GM23248 (cell line): ENCODE data around the gene PEX10. TPM values are rescaled to one million over a fixed set of nuclear protein-coding genes. Genes with fewer than 3 reads are reported as not detected.

ENCODE experiments used
- DNase-seq: peaks from one replicate; pipeline ENCODE4 v3.0.0-alpha.2; 2015
- H2AFZ ChIP-seq: fragments of 200-600 bp; sonication (generic); 2 replicates; pipeline ENCODE4 v1.6.1; 2016; ENCODE audit warnings: antibody characterized with exemption
- H3F3A ChIP-seq: fragments of 200-600 bp; sonication (generic); 2 replicates; pipeline ENCODE4 v1.6.1; 2016; ENCODE audit warnings: mild to moderate bottlenecking, antibody characterized with exemption, mixed run types; ENCODE audit not compliant: insufficient read depth
- H3K27ac ChIP-seq: fragments of 200-600 bp; sonication (generic); 2 replicates; pipeline ENCODE4 v1.5.1; 2016; ENCODE audit warnings: mild to moderate bottlenecking
- H3K27me3 ChIP-seq: fragments of 200-600 bp; sonication (generic); replicated peaks from 2 replicates; pipeline ENCODE4 v1.6.1; 2016; ENCODE audit warnings: mild to moderate bottlenecking; ENCODE audit not compliant: insufficient read depth
- H3K36me3 ChIP-seq: fragments of 200-600 bp; sonication (generic); 2 replicates; pipeline ENCODE4 v1.6.1; 2016; ENCODE audit warnings: low read depth, mild to moderate bottlenecking
- H3K4me1 ChIP-seq: fragments of 200-600 bp; sonication (generic); 2 replicates; pipeline ENCODE4 v1.6.1; 2016; ENCODE audit warnings: mild to moderate bottlenecking; ENCODE audit not compliant: insufficient read depth
- H3K4me2 ChIP-seq: fragments of 200-600 bp; sonication (generic); one replicate; pipeline ENCODE4 v1.6.1; 2016; ENCODE audit warnings: mild to moderate bottlenecking; ENCODE audit not compliant: unreplicated experiment
- H3K4me3 ChIP-seq: fragments of 200-600 bp; sonication (generic); 2 replicates; pipeline ENCODE4 v1.5.1; 2016; ENCODE audit warnings: mild to moderate bottlenecking
- H3K79me2 ChIP-seq: fragments of 200-600 bp; sonication (generic); 2 replicates; pipeline ENCODE4 v1.6.1; 2016; ENCODE audit warnings: mild to moderate bottlenecking; ENCODE audit not compliant: insufficient read depth
- H3K9ac ChIP-seq: fragments of 200-600 bp; sonication (generic); 2 replicates; pipeline ENCODE4 v1.6.1; 2016; ENCODE audit warnings: mild to moderate bottlenecking
- H3K9me2 ChIP-seq: fragments of 200-600 bp; sonication (generic); 2 replicates; pipeline ENCODE4 v1.6.1; 2016; ENCODE audit warnings: mixed run types, mild to moderate bottlenecking, moderate library complexity; ENCODE audit not compliant: insufficient read depth
- H3K9me3 ChIP-seq: fragments of 200-600 bp; sonication (generic); one replicate; pipeline ENCODE4 v1.6.1; 2017; ENCODE audit warnings: low read depth
- H4K20me1 ChIP-seq: fragments of 200-600 bp; sonication (generic); 2 replicates; pipeline ENCODE4 v1.6.0; 2016; ENCODE audit not compliant: insufficient read depth
- EZH2 ChIP-seq: fragments of 200-600 bp; sonication (generic); IDR thresholded peaks from 2 replicates; pipeline ENCODE4 v1.6.1; 2018; ENCODE audit warnings: antibody characterized with exemption, mild to moderate bottlenecking; ENCODE audit not compliant: insufficient read depth, poor library complexity, severe bottlenecking
- EZH2phosphoT487 ChIP-seq: fragments of 200-600 bp; sonication (generic); IDR thresholded peaks from 2 replicates; pipeline ENCODE4 v1.6.1; 2018; ENCODE audit warnings: antibody characterized with exemption, moderate library complexity, mild to moderate bottlenecking, low read depth; ENCODE audit not compliant: insufficient read depth
- WGBS, 2 experiments: methylation state at CpG; one replicate each; pipeline ENCODE4 v1.1.6; 2015 to 2017; ENCODE audit warnings: low lambda C conversion rate in 2 of 2, low coverage in 1 of 2; ENCODE audit errors: missing lambda C conversion rate in 2 of 2; 5-methylcytosine and 5-hydroxymethylcytosine counted together
- in situ Hi-C: fragments of 300-500 bp; cut with MboI; formaldehyde crosslinking; loops from 2 replicates; pipeline ENCODE4 v1.15.0; 2020
- polyA plus RNA-seq: library from polyadenylated mRNA; unstranded; fragments of >200 nt; fragmentation: Nextera tagmentation; extraction: Ambion mirVana; gene quantifications from 2 replicates; pipeline ENCODE4 v1.2.1, GENCODE V29; 2016
- total RNA-seq: library from RNA; depleted of rRNA; stranded (reverse); fragments of >200 nt; shearing (Covaris generic); gene quantifications from 2 replicates; pipeline ENCODE4 v1.2.3, GENCODE V29; 2014

PEX10 gene
- total and polyA plus RNA-seq, 2 experiments from 2014 or later, result 24.7 to 51.3 TPM

DNA sequence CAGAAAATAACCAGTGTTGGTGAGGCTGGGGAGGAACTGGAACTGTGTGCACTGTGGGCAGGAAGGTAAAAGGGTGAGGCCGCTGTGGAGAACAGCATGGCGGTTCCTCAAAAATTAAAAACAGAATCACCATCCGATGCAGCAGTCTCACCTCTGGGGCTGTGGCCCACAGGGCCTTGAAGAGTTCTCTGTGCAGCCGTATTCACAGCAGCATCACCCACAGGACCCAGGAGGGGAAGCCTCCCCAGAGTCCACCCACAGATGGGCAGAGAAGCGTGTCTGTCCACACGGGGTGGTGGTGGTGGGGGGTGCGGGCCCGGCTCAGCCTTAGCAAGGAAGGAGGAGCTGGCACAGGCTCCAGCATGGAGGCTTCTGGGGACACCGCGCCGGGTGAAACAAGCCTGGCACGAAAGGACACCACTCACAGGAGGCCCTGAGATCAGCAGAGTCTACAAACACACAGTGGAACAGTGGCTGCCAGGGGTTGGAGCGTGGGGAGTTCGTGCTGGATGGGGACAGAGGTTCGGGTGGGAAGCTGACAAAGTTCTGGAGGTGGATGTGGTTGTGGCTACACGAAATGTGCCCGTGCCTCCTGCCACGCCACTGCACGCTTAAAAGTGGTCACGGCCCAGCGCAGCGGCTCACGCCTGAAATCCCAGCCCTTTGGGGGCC lies 32.5 kb downstream of the PEX10 start:
- Histone ChIP-seq H3K27ac (no peak overlapping the region), H2AFZ (no peak overlapping the region), H3K36me3 (no peaks in the 10 kb centered on the region), H3K4me1 (no peaks in the 10 kb centered on the region), H3K4me3 (no peak overlapping the region), H4K20me1 (no peaks in the 10 kb centered on the region), H3K9ac (no peak overlapping the region), H3K9me2 (no peaks in the 10 kb centered on the region), H3K4me2 (no peak overlapping the region), H3F3A (no peaks in the 10 kb centered on the region), H3K27me3 (no peaks in the 10 kb centered on the region), H3K9me3 (no peaks in the 10 kb centered on the region), H3K79me2 (no peaks in the 10 kb centered on the region)
- no peak for DNase-seq
- in situ Hi-C loops, result no loop called here
- TF ChIP-seq EZH2, result no peak
- 83 to 86% methylated on average over 22 to 23 of the region's 23 CpGs for WGBS, 2 experiments

GRCh38 chr1:2378956-2379732 lies 33.2 kb downstream of the PEX10 start:
- no peak overlapping the region for H3K4me2 ChIP-seq
- no peaks in the 10 kb centered on the region for H3K9me2 ChIP-seq
- H3K4me3 ChIP-seq, result no peak overlapping the region
- H3K36me3 ChIP-seq, result no peaks in the 10 kb centered on the region
- H3F3A ChIP-seq, result no peaks in the 10 kb centered on the region
- no peaks in the 10 kb centered on the region for H3K4me1 ChIP-seq
- no peaks in the 10 kb centered on the region for H3K9me3 ChIP-seq
- 73 to 80% methylated on average over 16 to 18 of the region's 18 CpGs for WGBS, 2 experiments
- no peaks in the 10 kb centered on the region for H3K79me2 ChIP-seq
- H2AFZ ChIP-seq, result no peak overlapping the region
- no peak overlapping the region for H3K27ac ChIP-seq
- H3K27me3 ChIP-seq, result no peaks in the 10 kb centered on the region
- in situ Hi-C loops, result no loop called here
- DNase-seq, result no peak
- no peak overlapping the region for H3K9ac ChIP-seq
- H4K20me1 ChIP-seq, result no peaks in the 10 kb centered on the region
- no peak for TF ChIP-seq EZH2phosphoT487
- TF ChIP-seq EZH2, result no peak

DNA sequence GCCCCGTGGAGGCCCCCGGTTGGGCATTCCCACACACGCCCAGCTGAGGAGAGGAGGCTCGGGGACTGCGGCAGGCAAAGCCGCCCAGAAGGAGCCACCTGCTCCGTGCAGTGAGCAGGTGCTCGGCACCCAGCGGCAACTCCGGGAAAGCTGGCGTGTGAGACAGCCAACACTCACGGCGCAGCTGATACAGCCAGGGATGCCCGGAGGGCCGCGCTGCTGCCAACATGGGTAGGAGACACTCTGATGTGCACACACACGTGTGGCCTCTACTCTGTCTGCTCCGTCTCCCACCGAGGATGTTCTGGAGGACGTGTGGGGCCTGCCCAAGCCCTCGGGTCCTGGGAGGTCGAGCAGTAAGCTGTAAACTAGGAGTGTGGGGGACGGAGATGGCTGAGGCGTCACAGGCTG lies 33.9 kb downstream of the PEX10 start:
- Histone ChIP-seq H4K20me1 (no peaks in the 10 kb centered on the region), H3K9me2 (no peaks in the 10 kb centered on the region), H2AFZ (no peak overlapping the region), H3K4me2 (no peak overlapping the region), H3K4me1 (no peaks in the 10 kb centered on the region), H3K27ac (no peak overlapping the region), H3K4me3 (no peak overlapping the region), H3F3A (no peaks in the 10 kb centered on the region), H3K79me2 (no peaks in the 10 kb centered on the region), H3K9ac (no peak overlapping the region), H3K9me3 (no peaks in the 10 kb centered on the region), H3K36me3 (no peaks in the 10 kb centered on the region), H3K27me3 (no peaks in the 10 kb centered on the region)
- in situ Hi-C loops, result no loop called here
- TF ChIP-seq EZH2phosphoT487, result no peak
- no peak for TF ChIP-seq EZH2
- 88 to 95% methylated on average over 14 to 24 of the region's 24 CpGs for WGBS, 2 experiments
- DNase-seq, result no peak

DNA sequence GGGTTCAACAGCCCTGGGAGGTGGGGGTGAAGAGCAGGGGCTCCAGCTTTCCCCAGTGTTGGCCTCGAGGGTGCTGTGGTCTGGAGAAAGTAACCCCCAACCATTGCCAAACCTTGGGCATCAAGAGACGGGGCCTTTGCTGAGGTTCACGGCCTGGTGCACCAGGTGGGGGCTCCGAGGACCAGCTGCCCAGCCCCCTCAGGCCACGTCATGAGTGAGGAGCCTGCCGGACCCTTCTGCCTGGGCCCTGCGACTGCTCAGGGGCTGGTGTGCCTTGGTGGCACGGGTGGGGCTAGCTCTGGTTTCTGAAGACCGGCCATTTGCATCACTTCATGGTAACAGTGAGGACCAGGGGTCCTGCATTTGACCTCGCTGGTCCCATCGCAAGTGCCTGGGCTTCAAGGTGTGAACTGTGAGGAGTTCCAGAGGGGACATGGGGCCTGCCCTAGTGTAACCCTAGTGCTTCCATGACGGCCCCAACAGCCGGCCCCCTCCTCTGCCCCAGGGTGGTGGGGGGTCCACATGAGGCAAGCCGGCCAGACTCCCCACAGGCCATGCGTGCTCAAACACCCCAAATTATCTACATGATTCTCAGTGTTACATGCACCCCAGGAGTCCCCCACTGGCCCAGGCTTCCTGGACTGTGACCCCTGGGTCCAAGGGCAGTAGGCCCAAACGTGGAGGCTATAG lies 34.5 kb downstream of the PEX10 start:
- H2AFZ ChIP-seq, result no peak overlapping the region
- H3K9me3 ChIP-seq, result no peaks in the 10 kb centered on the region
- WGBS, 2 experiments, result 65 to 69% methylated on average over 15 to 16 of the region's 16 CpGs
- in situ Hi-C loops, result no loop called here
- no peaks in the 10 kb centered on the region for H3K79me2 ChIP-seq
- DNase-seq, result no peak
- H3K9ac ChIP-seq, result no peak overlapping the region
- H3F3A ChIP-seq, result no peaks in the 10 kb centered on the region
- TF ChIP-seq EZH2phosphoT487 (no peak), EZH2 (no peak)
- no peaks in the 10 kb centered on the region for H3K27me3 ChIP-seq
- H3K27ac ChIP-seq, result no peak overlapping the region
- H3K9me2 ChIP-seq, result no peaks in the 10 kb centered on the region
- H3K4me3 ChIP-seq, result no peak overlapping the region
- no peaks in the 10 kb centered on the region for H3K36me3 ChIP-seq
- no peaks in the 10 kb centered on the region for H3K4me1 ChIP-seq
- no peaks in the 10 kb centered on the region for H4K20me1 ChIP-seq
- H3K4me2 ChIP-seq, result no peak overlapping the region
